ENCODE data around the gene TTC28.

TTC28 gene

DNA sequence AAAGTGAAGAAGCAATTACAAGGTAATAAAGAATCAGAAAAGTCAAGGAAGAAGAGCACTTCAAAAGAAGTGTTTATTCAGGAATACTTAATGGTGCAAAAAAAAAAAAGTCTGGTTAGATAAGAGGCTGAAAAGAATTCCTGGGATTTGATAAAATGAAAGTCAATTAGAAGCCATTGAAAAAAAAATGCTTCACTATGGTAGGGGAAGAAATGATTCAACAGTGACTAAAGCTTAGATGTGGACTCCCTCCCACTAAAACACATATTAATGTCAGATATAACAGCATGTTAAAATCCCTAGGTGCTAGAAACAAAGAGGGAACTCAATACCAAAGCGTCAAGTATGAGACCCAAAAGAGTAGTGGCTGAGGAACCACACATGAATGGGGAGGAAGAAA is 425.2 kb downstream of the TTC28 start:
- DNase-seq, result no peak

DNA sequence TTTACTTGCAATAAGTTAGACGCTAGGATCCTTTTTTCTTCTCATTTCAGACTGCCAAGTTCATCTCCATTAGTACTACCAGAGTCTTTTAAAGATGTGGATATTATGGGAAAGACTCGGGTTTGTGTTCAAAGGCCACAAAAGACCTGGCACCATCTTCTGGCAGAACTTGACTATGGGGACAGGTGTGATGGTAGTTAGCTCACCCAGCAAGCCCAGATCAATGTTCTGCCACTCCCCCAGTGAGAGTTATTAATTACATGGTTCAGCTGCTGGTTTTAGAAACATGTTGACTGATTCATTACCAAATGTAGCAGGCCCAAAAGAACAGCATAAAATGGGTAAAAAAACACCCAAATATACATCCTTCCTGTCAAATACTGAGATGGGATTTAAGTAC is 427.1 kb downstream of the TTC28 start:
- DNase-seq, result no peak

DNA sequence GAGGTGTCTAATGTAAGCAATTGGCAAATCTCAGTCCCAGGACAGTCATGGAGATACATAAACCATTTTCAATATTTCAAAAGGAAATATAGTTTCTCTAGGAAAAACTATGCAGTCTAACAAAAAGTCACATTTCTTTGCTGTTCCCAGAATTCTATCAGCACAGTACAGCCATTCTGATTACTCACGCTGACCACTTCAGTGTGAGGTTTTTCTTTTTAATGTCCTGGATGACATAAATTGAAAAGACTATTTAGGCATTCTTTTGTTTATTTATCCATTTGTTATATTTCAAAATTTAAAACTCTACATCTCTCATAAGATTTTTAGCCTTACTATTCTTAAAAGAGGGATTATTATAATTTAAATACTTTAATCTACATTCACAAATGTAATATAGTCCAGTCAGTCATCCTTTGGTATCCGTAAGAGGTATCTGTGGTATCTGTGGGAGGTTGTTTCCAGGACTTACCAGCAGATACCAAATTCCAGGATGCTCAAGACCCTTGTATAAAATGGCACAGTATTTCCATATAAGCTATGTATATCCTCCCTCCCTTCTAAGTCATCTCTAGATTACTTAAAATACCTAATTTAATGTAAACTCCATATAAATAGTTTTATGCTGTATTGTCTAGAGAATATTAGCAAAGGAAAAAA is 429.5 kb downstream of the TTC28 start:
- no peak for DNase-seq

DNA sequence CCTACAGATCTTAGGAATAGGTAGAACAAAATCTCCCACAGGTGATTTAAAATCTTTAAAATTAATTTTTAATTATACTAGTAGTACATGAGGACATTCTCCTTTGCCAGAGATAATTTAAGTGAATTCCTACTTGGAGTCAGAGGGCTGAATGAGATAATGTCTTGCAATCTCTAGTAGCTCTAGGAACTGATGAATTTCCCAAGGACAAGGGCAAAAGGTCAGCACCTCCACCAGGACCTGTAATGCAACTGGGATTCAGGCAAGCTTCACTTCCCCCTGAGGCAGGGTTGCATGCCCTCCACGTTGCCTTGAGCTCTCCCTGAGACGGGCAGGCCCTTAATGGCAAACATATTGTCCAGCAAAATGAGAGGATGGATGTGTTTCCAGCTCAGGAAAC is 430.2 kb downstream of the TTC28 start:
- no peak for DNase-seq

DNA sequence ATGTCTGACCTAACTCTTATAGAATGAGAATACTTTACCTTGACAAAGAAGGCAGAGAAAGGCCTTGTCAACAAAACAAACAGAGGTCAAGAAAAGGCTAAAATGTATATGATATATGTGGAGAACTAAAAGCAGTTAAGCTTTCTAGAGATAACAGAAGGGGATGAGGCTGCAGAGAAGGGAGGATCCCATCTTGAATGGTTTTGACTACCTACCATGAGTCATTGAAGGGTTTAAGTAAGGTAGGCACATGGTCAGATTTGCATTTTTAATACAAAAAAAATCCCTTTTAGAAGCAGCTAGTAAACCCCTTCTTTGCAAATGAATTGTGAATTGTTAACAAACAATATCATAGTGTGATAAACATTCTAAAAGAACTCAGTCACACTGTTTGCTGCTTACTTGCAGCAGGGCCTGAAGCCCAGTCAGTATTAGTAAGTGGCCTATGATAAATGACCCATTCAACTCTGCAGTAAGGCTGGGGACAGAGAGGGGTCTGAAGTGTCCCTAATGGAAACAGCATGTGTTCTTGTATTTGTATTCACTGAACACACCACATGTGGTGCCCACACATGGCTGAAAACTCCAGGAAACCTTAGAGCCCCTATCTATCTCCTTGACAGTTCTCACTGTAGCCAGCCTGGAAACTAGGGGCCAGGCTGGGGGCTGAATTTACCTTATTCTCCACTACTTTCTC is 431.8 kb downstream of the TTC28 start:
- DNase-seq, result no peak

DNA sequence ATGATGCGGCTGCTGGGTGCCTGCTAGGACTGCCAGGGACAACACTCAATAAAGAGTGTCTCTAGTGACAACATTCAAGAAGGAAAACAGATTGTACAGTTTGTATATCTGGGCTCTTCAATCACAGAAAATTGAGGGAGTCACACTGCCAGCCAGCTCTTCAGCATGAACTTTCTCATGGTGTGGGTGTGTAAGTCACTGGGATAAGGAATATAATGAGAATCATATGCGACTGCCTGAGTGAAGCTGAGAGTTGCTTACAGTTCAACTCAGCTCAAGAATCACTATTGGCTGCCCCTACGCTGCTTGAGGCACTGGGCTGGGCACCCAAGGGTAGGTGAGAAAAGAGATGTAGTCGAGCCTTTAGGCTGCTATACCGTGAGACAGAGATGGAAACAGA is 432.5 kb downstream of the TTC28 start:
- DNase-seq, result no peak

DNA sequence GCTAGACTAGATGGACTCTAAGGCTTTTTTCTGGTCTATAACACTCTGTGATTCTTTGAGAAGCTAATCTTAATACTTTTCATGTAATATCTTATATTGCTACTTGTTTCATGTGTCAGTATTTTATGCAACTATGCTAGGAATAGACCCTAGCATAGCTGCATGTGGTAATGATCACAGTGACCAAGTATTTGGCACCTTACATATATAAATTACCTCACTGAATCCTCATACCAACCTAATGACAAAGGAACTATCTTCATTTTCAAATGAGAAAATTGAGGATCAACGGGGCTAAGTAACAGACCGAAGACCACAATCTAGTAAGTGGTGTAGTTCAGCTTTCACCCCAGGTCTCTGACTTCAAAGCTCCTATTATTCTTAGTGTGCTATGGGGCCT is 433.2 kb downstream of the TTC28 start:
- no peak for DNase-seq

DNA sequence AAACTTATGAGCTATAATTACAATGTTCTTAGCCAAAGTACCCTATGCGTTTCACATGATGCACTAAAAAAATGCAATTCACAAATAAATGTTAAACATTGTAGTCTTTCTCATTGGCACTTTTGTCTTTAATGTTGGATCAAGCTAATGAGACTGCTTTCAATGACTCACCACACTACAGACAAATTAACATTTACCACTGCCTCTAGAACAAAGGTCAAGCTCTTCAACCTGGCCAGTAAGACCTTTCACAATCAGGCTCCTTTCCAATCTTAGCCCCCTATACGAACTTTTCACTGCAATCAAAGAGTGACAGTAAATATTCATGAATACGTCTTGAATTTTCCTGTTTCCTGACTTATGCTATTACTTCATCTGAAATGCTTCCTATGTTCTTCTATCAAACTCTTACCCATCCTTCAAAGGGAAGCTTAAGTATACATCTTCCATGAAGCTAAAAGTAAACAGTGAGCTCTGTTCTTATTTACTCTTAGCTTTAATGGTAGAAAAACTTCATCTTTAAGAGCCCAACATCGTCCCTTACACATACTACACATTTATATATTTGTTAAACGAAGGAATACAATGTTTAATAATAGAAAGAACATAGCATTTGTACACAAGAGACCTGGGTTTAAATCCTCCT is 433.9 kb downstream of the TTC28 start:
- no peak for DNase-seq

DNA sequence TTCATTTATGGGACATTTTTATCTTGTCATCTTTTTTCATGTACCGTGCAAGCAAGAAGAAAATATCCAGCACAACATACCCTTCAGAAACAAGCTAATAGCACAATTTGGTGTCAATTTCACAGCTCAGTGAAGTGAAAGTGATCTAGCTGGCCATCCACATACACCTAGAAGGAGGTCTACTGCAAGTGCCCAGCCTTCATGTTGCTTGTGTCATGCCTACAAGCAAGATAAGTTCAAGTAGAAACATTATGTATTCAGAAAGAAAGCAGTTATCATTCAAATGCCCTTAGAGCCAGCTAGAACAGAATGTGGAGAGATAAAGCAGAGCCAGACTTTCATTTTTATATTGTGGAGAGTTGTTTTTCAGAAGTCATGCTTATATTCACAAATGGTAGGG is 434.9 kb downstream of the TTC28 start:
- DNase-seq, result no peak

DNA sequence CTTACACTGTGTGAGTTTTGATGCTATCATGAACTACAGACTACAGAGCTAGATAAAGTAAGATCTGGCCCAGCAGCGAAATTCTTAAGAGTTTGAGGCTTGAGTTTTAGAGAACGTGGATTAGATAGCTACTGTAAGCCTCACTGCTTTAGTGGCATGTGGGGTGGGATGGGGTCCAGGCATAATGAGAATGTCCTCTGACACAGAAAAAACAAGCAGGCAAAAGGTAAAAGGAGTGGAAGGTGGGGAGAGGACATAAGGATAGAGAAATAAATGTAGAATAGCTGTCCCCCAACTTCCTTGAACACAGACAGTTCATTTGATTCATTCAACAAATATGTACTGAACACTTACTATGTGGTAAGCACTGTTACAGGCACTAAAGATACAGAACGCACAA is 436.1 kb downstream of the TTC28 start:
- DNase-seq, result no peak

DNA sequence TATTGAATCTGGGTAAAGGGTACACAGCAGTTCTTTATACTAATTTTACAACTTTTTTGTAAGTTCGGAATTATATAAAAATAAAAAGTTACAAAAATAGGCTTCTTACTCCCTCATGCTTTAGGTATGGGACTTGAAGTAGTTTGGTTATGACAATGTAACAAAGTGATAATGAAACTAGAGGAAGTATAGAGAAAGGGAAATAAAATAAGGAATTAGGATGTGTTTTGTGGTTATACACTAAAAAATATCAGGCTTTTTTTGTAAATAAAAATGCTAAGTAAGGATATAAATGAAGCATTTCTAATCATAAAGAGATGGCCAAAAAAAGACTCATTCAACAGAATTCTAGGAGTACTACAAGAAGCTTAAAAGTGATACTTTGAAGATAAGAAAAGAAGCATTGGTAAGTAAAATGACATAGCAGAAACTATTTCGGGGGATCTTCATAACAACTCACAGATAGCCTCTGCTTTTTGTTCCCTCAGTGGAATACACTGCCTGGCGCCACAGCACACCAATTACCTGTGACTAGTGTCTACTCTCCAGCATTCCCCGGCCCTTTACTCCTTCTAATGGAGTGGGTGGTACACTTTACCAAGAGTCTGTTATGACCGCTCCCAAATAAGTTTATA is 437.9 kb downstream of the TTC28 start:
- no peak for DNase-seq

DNA sequence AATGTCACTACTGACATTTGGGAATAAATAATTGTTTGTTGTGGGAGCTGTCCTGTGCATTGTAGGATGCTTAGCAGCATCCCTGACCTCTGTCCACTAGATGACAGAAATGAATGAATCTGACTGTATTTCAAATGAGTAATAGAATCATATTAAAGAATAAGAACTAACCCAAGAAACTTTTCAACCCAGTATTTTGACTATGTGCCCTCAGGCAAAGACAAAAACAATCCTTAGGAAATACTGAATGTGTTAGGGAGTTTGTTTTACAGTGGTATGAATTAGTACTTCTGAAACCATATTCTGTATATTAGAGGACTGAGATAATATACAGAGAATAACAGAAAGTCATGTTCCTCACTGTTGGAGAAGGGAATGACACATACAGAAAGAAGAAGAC is 439.7 kb downstream of the TTC28 start:
- DNase-seq, result no peak

DNA sequence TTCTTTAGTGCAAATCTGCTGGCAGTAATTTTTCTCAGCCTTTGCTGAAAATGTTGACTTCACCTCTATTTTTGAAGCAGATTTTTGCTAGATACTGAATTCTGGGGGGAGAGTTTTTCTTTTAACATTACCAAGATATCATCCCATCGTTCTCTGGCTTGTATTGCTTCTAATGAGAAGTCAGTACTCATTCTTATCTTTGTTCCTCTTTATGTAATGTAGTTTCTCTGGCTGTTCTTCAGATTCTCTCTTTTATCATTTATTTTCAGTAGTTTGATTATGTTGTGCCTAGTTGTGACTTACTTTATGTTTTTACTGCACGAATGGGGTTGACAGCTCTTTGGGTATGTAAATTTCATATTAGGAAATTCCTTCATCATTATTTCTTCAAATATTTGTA is 441.9 kb downstream of the TTC28 start:
- no peak for DNase-seq

DNA sequence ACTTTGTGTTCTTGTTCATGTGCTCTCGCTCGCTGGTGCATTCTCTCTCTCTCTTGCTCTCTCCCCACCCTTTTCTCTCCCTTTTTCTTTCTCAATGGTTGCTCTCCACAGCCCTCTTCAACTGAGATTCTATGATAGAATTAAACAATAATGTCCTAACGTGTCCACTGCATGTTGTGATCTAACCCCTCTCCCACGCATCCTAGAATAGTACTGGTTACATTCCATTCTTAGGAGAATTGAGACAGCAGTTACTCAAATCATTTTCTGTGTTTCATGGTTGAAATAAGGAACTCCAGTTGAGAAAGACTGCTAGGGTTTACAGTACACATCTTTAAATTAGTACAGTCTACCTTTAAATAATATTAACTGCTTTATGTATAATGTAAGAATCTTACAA is 442.5 kb downstream of the TTC28 start:
- DNase-seq, result no peak

DNA sequence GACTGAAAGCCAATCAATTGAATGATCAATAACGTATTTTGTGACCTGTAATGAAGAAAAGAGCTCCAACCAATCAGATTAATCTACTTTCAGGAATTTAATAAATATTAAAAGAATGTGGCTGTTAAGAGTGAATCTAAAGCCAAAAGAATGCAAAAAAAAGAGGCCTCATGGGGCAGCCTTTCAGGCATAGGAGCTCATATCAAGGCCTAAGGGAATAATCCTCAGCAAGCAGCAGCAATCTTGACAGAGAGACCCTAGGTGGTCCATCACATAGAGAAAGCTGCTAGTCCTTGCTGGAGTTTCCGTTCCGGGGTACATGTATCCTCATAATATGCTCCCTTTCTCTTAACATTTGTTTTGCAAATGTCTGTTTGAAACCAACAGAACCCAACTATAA is 447.4 kb downstream of the TTC28 start:
- no peak for DNase-seq

DNA sequence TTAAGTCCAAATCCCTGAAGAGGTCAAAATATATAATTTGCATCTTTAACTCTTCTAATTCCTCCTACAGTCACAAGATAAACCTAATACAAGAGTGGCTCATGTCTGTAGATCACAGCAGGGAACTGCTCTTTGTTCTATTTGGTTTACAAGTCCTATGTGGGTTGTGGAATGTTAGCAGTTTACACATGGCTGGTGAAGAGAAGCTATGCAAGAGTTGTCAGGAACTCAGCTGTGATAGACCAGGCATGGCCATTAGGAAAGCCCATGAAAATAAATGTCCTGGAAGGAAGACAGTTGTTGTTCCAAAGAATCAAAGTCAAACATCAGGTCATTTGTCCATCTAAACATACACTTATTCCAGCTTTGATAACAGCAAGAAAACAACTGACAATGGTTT is 448.2 kb downstream of the TTC28 start:
- DNase-seq, result no peak

DNA sequence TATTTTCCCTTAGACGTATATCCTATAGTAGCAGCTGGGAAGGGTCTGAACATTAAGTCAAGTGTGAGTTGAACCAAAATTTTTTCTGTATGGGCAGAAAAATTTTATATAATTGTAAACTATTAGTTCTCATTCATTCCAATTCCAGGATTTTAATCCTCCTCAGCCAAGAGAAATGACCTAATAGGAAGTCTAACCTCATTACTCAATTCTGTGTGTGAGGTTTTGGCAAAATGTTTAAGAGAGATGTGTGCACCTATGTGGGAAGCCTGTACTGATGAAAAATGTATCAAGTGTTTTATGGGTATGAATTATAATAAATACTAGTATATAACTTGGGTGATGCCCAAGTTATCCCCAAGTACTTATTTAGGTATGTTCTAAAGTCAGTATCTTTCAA is 449.0 kb downstream of the TTC28 start:
- no peak for DNase-seq

DNA sequence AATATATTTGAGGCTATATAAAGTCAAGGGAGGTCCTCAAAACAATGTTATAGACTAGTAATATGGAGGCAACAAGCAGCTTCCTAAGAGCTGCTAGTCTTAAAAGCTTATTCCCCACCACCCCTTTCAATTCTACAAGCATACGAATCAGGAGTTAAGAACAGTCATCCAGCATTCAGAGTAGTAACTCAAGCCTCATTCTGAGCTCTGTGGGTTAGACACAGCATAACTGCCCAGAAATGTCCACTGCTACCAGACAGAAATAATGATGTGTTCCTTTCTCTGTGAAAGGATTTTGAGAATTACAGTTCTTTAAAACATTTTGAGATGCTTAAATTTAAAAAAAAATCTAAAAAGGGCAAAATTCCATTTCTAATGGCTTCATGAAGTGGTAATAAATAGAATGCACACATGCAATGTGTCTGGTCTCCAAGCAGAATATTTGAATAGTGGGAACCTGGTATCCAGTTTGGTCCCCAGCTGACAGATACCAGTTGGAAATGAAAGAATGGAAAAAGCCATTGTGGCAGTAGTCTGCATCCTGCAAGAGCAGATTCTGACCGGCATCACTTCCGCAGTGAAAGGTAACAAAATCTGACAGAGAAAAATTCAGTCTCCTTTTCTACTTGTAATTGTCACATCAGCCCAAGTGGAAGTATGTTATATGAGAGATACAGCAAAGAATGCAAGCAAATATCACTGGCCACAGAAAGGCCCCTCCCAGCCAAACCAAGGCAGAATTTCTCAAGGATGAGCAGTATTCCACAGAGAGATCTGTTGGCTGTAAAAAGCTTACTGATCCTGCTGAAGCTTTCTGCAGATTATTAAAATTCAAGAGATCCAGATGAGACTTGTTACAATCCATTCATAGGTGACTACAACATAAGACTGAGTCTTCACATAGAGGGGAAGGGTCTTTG is 449.8 kb downstream of the TTC28 start:
- DNase-seq, result no peak

DNA sequence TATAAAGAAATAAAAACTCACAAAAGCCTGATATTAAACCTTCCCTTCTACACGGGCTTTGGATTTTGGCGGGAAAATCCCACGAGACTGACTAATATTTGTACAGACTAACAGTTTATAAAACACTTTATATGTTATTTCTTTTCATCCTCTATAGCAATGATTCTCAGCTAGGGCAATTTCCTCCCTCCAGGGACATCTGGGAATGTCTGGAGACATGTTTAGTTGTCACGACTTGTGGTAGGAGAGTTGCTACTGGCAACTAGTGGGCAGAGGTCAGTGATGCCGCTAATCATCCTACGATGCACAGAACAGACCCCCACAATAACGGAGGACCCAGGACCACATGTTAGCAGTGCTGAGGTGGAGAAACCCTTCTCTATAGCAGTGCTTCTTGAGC is 455.8 kb downstream of the TTC28 start:
- DNase-seq, result no peak

DNA sequence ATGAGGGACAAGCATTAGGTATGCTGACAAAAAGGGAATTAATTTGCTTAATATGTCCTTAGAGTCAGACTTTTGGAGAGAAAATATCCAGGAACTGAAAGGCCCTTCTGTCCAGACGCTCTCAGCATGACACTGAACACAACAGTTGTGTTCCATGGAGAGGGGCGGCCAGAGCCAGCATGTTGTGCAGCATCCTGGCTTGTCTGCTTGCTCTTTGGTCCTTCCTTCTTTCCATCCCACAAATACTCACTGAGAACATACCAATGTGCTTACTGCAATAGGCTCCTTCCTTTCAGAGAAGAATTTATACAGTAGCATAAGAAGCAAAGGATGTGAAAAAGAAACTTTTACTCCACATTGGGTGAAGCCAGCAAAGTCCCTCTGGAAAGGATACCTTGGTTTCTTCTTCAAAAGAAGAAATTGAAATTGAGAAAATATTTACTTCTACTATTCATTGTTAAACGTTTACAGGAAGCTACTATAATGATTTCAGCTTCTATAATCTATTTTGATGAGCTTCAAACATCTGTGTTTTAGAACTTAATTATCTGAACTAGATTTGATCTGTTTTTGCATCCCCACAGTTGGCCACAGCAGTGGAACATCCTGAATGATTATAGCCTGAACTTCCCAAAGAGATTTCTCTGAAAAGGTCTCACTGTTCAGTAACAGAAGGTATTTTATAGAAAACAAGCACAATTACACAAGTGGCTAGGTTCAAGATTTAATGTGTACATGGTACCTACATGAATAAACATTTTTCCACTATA is 456.5 kb downstream of the TTC28 start:
- no peak for DNase-seq

DNA sequence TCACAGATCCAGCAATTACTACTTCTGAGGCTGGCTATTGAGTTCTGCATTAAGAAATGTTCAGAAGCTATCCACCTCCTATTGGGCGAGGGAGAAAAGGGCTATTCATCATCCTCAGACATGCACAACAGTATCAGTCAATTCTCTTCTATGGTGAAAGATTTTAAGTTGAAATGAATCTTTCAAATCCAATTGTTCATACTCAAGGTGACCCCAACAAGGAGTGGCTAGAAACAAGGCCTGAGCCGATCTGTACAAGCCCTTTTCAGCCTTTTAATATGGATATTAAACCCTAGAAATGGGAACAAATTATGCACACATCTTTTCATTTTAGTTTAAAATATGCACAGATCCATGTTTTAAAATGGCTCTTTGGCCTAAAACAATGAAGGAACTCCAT is 457.1 kb downstream of the TTC28 start:
- no peak for DNase-seq

DNA sequence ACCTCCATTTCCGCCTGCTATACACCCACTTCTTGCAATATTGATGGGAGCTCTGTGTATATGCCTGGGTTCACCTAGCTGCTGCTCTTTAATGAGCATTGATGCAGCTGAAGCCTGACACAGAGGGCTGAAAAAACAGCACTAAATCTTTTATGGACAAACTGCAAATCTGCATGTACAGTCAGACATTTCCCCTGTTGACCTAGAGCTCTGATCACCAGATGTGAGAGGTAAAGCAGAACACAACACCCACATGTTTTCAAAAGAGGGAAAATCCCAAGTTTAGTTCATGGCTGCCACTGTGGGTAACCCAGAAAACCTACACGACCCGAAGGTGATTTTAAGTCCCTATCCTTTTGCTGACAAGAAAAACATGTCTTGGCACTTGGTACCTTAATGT is 457.6 kb downstream of the TTC28 start:
- no peak for DNase-seq
